ENCODE results near the gene ITGA3. TPM values are rescaled to one million over a fixed set of nuclear protein-coding genes. Genes with fewer than 3 reads are reported as not detected.

Gene ITGA3
- total and polyA plus RNA-seq, 2 of the 13 experiments (the other 11 are each of a cell fraction or from before 2014, with no cell fraction given): 0.48 to 0.69 TPM

DNA sequence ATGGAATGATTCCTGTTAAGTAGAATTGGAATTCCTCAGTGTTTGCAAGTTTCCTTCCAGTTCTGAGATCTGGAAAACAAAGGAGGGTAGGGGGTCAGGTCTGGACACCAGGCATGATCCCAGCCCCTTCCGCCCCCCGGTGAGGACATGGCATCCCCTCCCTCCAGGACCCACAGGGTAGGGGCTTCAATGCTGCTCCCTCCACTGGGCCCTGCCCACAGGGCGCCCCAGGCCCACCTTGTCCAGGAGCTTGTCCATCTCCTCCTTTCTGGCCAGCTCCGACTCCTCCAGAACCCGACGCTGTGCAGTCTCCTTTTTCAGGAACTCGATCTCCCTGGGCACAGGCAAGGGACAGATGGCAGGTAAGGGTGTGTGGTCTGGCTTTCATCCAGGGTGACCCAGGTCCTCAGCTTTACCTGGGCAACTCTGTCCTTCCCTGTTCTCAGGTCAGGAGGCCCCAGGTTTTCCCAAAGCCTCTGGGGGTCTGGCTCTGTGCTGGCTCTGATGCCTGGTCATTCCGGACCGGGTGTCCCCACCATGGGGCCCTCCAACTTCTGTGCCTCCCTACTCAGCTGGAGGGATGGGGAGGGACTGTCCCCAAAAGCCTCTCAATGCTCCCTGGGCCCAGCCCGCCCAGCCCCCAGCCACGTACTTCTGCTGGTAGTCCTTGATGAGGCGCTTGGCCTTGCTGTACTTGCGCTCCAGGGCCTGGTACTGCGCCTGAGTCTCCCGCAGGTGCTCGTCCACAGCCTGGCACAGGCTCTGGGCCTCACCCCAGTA, 79.6 kb downstream of the ITGA3 start (continued):
- TF ChIP-seq, protein P1, sequence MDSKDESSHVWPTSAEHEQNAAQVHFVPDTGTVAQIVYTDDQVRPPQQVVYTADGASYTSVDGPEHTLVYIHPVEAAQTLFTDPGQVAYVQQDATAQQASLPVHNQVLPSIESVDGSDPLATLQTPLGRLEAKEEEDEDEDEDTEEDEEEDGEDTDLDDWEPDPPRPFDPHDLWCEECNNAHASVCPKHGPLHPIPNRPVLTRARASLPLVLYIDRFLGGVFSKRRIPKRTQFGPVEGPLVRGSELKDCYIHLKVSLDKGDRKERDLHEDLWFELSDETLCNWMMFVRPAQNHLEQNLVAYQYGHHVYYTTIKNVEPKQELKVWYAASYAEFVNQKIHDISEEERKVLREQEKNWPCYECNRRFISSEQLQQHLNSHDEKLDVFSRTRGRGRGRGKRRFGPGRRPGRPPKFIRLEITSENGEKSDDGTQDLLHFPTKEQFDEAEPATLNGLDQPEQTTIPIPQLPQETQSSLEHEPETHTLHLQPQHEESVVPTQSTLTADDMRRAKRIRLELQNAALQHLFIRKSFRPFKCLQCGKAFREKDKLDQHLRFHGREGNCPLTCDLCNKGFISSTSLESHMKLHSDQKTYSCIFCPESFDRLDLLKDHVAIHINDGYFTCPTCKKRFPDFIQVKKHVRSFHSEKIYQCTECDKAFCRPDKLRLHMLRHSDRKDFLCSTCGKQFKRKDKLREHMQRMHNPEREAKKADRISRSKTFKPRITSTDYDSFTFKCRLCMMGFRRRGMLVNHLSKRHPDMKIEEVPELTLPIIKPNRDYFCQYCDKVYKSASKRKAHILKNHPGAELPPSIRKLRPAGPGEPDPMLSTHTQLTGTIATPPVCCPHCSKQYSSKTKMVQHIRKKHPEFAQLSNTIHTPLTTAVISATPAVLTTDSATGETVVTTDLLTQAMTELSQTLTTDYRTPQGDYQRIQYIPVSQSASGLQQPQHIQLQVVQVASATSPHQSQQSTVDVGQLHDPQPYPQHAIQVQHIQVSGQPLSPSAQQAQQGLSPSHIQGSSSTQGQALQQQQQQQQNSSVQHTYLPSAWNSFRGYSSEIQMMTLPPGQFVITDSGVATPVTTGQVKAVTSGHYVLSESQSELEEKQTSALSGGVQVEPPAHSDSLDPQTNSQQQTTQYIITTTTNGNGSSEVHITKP (CRISPR knock-in tag; IDR thresholded peaks at IDR 0.05; ENCODE audit: low read depth): no peak
- TF ChIP-seq BHLHE40 (IDR thresholded peaks at IDR 0.05; ENCODE audit: low read length) (no peak), ZNF839 (CRISPR knock-in tag; IDR thresholded peaks at IDR 0.05; ENCODE audit: borderline replicate concordance) (no peak), ZSCAN30 (CRISPR knock-in tag; IDR thresholded peaks at IDR 0.05) (no peak), ZNF773 (CRISPR knock-in tag; IDR thresholded peaks at IDR 0.05; ENCODE audit: borderline replicate concordance) (no peak)
- TF ChIP-seq, protein P2, sequence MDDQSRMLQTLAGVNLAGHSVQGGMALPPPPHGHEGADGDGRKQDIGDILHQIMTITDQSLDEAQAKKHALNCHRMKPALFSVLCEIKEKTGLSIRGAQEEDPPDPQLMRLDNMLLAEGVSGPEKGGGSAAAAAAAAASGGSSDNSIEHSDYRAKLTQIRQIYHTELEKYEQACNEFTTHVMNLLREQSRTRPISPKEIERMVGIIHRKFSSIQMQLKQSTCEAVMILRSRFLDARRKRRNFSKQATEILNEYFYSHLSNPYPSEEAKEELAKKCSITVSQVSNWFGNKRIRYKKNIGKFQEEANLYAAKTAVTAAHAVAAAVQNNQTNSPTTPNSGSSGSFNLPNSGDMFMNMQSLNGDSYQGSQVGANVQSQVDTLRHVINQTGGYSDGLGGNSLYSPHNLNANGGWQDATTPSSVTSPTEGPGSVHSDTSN (CRISPR knock-in tag; IDR thresholded peaks at IDR 0.05; ENCODE audit: borderline replicate concordance): no peak
